Activated gamma-delta T cell (primary cell): ENCODE data around the gene TTLL5.

Experiments
- DNase-seq: peaks from one replicate; lab custom pipeline; 2025; lab: John Stamatoyannopoulos, UW

TTLL5 gene

GRCh38 chr14:75738192-75738591 lies 77.1 kb downstream of the TTLL5 start:
- DNase-seq, result no peak

GRCh38 chr14:75742867-75743266 lies 81.8 kb downstream of the TTLL5 start:
- no peak for DNase-seq

DNA sequence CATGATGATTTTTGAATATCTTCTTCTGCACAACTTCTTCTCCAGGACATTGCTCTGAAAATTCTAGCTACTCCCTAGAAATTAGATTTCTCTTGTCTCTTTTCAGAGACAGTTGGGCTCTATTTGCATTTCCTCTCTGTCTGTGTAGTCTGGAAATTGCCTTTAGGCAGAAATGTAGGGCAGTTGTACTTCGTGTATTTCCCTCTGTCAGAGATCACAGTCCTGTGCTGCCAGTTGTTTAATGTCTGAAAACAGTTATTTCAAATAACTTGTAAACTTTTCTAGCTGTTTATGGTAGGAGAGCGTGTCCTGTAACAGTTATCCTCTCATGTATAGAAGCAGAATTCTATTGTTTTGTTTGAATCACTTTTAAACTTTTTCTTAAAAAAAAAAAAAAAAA lies 86.9 kb downstream of the TTLL5 start:
- no peak for DNase-seq

- no peak for DNase-seq
These were observed 87.3 kb downstream of the TTLL5 start for GRCh38 chr14:75748336-75748735.

DNA sequence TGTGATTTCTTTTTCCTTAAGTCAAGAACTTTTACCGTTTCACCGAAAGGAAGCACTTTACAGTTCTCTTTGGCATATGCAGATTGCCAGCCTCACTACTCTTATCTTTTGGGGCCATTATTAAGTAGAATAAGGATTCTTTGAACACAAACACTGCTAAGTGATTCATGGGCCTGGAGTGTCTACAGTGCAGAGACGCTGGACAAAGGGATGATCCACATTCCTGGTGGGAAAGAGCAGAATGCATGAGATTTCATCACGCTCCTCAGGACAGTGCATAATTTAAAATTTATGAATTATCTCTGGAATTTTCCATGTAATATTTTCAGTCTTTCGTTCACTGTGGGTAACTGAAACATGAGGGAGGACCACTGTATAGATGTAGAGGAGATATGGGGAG lies 90.2 kb downstream of the TTLL5 start:
- no peak for DNase-seq

GRCh38 chr14:75752086-75752485 lies 91.0 kb downstream of the TTLL5 start:
- no peak for DNase-seq

DNA sequence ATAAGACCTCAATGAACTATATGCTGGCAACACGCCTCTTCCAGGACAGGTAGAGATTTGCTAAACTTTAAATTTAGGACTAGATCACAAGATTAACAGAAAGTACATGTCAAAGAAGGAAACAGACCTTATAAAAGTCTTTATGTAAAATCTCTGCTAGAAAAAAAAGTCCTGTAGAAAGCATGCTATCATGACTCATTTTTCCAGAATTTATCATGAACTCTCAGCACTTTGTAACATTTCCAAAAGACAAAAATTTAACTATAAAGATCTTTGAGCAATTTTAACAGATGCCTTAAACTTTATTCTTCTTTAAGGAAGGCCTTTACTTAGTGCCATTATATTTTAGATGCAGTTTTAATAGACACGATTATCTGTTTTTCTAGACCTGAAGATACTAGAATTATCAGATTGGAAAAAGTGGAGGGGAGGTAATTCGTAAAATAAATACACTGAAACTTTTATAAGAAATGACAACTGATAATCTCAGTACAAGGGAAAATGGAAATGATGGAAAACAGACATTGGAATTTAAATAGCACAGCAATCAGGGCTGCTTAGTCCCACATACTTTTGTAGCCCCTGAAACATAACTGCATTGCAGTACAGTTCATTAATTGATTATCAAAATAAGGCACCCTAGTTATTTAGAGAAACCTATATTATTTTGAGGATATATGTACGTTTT lies 92.0 kb downstream of the TTLL5 start:
- no peak for DNase-seq

GRCh38 chr14:75753696-75754095 lies 92.7 kb downstream of the TTLL5 start:
- no peak for DNase-seq

DNA sequence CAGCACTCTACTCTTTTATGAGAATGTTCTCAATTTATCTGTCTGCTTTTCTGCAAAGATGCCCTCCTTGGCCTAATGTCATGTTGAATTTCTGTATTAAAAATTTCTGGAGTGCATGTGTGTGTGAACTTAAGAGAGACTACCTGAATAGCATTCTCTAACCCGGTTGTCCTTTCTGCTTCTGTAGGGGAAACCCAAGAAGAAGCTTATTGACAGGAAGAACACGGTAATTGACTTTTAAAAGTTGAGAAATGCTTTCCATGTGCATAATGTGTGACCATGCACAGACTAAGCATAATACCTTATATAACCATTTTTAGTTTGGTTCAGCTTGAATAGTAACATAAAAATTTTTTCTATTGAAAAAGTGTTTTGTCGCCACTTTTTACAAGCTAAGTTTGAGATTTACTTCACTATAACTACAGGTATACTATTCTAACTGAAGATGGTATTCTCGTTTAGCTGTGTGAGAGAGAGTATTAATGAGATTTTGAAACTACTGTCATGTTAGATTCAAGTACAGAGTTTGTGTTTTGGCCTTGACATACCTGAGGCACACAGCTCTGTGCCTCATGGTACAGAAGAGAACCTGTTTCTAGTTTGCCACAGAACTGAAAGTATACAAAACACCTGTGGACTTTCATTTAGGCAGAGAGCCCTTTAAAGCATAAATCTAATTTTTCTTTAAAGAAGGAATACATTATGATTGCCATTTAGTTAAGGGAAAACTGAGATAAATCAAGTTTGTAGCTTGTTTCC lies 96.8 kb downstream of the TTLL5 start:
- DNase-seq, result no peak

- no peak for DNase-seq
These were observed 103.0 kb downstream of the TTLL5 start for GRCh38 chr14:75764020-75764419.

- DNase-seq, result no peak
These were observed 108.1 kb downstream of the TTLL5 start for GRCh38 chr14:75769047-75769685.

DNA sequence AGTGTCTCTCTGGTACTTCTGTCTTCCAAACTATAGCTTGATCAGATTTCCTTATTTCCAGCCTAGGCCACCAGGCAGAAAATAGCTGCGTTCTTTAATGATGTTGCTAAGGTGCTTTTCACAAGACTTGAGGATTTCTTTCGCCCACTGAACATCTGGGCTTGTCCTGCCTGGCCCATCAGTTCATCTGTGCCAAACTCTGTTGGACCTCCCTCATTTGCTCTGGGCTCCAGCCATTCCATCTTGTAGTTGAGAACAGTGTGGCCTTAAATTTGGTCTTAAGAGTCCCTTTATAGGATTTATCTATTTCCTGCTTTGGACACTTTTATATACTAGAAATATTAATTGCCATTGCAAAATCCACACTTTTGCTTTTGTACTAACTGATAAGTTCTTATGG lies 109.6 kb downstream of the TTLL5 start:
- DNase-seq, result no peak

DNA sequence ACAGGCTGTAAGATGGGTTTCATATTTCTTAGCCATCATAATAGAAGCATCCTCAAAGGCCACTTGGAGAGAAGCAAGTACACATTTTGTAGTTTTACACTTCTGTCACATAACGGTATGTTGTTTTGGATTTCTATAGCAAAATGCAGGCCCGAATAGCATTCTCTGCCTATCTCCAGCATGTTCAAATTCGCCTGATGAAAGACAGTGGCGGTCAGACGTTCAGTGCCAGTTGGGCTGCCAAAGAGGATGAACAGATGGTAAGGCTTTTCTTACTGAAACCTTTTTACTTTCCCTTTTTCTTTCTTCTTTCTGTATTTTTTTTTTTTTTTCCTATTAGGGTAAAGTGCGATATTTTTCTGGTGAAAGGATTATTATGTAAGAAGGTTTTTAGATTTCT lies 110.5 kb downstream of the TTLL5 start:
- no peak for DNase-seq

DNA sequence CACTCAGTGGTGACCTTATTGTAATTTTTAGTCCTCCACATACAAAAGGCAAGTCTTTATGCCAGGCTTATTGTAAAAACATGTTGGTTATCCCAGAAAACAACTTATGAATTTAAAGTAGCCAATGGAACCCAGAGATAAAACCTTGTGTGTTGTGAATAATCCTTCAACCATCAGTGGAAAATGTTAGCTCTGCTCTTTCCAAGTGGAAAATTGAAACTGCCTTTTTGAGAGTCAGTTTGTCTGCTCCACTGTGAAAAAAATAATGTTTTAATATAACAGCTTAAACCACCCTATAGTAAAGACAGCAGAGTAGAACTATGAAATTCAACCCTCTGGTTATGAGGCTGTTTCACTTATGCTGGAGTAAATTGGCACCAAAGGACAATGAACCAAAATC lies 112.0 kb downstream of the TTLL5 start:
- DNase-seq, result no peak

DNA sequence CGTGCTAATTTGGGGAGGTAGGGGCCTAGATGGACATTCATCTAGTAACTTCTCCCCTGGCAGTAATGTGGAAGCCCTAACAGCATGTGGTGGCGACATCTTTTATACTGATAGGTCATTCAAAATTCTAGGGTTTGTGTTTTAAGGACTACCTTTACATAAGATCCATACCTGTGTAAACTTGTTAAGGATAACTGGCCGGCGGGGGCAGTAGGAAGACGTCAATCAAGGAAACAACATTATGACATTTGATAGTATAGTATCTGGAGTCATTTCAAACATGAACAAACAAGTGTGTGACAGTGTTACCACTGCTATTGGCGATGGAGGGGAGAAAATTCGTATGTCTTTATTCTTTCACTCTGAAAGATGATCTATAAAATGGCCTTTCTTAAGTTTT lies 120.0 kb downstream of the TTLL5 start:
- no peak for DNase-seq

DNA sequence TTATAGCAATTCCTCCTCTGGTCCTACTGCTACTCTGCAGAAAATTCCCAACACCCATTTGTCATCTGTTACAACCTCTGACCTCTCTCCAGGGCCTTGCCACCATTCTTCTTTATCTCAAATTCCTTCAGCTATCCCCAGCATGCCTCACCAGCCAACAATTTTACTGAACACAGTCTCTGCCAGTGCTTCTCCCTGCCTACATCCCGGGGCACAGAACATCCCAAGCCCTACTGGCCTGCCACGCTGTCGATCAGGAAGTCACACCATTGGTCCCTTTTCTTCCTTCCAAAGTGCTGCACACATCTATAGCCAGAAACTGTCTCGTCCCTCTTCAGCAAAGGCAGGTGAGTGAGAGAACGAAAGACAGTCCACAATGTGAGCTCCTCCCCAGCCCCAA lies 122.1 kb downstream of the TTLL5 start:
- no peak for DNase-seq

DNA sequence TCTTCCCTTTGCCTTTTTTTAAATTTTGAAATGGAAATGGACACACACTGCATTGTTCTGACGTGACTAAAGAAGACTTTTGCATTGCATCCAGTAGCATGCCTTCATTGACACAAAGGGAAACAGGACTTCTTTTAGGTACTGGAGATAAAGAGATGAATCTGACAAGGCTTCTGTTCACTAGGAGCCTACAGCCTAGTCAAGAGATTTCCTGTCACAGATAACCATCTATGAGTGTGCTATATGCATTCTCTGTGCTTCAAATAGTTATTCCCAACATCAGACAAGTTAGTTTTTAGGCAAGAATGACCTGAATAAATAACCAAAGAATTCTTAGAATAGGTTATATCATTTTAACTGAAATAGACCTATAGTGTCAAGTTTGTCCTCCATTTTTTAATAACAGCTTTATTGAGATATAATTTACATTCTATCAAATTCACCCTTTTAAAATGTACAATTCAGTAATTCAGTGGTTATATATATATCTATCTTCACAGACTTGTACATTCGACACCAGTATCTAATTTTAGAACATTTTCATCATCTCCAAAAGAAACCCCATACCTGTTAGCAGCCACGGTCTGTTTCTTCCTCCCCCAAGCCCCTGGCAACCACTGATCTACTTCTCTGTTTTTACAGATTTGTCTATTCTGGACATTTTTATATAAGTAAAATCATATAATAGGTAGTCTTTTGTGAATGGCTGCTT lies 122.7 kb downstream of the TTLL5 start:
- DNase-seq, result no peak

DNA sequence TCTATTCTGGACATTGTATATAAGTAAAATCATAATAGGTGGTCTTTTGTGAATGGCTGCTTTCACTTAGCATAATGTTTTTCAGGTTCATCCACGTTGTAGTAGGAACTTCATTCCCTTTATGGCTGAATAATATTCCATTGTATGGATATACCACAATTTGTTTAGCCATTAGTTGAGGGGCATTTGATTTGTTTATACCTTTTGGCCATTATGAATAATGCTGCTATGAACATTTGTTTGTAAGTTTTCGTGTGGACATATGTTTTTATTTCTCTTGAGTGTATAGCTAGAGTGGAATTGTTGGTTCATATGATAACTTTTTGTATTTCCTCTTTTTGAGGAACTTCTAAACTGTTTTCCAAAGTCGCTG lies 123.3 kb downstream of the TTLL5 start:
- no peak for DNase-seq

DNA sequence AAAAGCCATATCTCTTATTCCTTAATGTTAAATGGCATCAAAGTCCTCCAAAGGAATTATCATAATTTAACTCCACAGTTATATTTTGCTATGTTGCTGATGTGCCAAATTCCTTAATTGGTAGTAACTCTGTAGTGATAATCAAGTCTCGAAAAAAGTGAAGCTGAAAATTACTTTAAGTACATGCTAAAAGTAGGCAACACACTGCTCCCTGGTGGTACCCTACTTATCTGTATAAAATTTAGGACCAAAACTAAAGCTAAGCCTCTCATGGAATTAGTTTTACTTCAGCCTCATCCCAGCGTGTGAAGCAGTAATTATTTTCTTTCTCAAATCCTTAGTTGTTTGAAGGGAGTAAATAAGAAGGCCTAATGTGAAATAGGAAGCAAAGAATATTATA lies 132.8 kb downstream of the TTLL5 start:
- no peak for DNase-seq

GRCh38 chr14:75794615-75795038 lies 133.6 kb downstream of the TTLL5 start:
- DNase-seq, result no peak

DNA sequence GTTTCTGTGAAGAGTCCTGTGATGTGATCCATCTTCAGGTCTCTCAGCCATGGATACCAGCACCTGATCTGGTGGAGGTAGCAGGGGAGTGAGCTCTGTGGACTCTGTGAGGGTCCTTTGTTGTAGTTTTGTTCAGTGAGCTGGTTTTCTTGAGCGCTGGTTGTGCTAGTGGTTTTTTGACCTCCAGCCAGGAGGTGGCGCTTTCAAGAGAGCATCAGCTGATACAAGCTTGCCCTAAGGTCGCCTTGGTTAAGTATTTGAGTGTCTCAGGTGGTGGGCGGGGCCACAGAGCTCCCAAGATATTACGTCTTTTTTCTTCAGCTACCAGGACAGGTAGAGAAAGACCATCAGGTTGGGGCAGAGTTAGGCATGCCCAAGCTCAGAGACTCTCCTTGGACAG lies 139.7 kb downstream of the TTLL5 start:
- no peak for DNase-seq

DNA sequence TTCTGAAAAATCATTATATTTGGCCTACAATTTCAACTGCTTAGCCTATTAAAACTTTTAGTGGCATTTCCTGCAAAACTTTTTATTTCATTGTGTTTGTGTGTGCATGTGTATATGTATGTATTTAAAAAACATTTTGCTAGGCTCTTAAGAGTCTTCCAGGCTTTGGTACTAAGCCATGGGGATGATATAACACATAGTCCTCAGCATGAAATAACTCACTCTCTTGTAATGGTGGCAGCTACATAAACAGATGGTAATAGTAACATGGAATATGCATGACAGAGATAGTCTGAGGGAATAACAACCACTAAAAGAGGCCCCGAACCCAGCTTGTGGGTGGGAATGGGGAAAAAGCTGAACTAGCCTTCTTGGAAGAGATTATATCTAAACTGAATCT lies 141.4 kb downstream of the TTLL5 start:
- DNase-seq, result no peak

DNA sequence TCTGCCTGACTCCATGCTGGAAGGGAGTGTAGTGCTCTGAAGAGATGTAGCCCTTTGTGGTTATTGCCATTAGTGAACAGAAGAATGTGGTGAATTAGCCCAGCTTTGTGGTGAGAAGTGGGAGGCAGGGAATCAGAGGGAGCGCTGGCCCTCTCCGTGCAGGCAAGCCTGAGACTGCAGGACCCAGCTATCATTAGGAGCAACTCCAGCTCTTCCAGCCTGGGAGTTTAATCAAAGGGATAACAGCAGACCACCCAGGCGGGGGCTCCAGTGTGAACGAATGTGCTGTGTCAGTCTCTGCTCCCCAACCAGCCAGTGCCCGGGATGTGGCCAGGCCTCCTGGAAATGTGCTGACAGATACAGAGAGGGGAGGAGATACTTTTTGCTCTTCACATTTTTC lies 142.7 kb downstream of the TTLL5 start:
- DNase-seq, result no peak
